Ovary (tissue), 9 donors: Measurements from ENCODE around the gene AP3S2. TPM values are rescaled to one million over a fixed set of nuclear protein-coding genes. Genes with fewer than 3 reads are reported as not detected.

Experiments
- DNase-seq, 5 donors: peaks; one replicate each; pipeline ENCODE4 v3.0.0-alpha.2; 2019 to 2020
- H3K27ac ChIP-seq, 2 donors: fragments of 200-600 bp; one replicate each; pipeline versions ENCODE4 v1.5.1 to v1.8.0; 2019 to 2022
- H3K27me3 ChIP-seq: fragments of 200-600 bp; one replicate; pipeline ENCODE4 v1.8.0; 2022
- H3K36me3 ChIP-seq: fragments of 200-600 bp; sonication (generic); one replicate; pipeline ENCODE4 v1.5.1; 2019
- H3K4me1 ChIP-seq: one replicate; pipeline ENCODE4 v1.8.1; 2013; ENCODE audit warnings: mild to moderate bottlenecking, moderate library complexity; ENCODE audit not compliant: insufficient read depth
- H3K4me3 ChIP-seq: fragments of 200-600 bp; sonication (generic); one replicate; pipeline ENCODE4 v1.5.1; 2017
- H3K9me3 ChIP-seq, 2 donors: fragments of 200-600 bp in 1 of 2; sonication (generic) in 1 of 2; one replicate each; pipeline versions ENCODE4 v1.5.1 to v1.8.1; 2013 to 2019; ENCODE audit warnings: mild to moderate bottlenecking in 1 of 2, moderate library complexity in 1 of 2
- EP300 ChIP-seq: sonication (generic); formaldehyde crosslinking; IDR thresholded peaks from one replicate; pipeline ENCODE4 v1.6.1; 2017; ENCODE audit warnings: antibody characterized with exemption
- POLR2A ChIP-seq: fragments of 450-650 bp; IDR thresholded peaks from one replicate; pipeline ENCODE4 v1.6.1; 2017; ENCODE audit warnings: antibody characterized with exemption, mild to moderate bottlenecking, moderate library complexity
- WGBS, 3 donors: extraction: QIAGEN DNeasy Blood & Tissue Kit in 1 of 3; methylation state at CpG; one replicate each; pipeline versions ENCODE4 v1.1.5 to v1.1.7; 2013 to 2017; 5-methylcytosine and 5-hydroxymethylcytosine counted together
- intact Hi-C, 4 donors: fragments of 100-400 bp; cut with DNase I; formaldehyde crosslinking; loops; one replicate each; pipeline versions ENCODE4 v1.11.0 to v1.15.1; 2022 to 2023
- polyA plus RNA-seq, 2 donors: library from polyadenylated mRNA; stranded (reverse); fragments of 200-250 nt in 1 of 2; fragments of 350-450 nt in 1 of 2; fragmentation: Illumina TruSeq in 1 of 2; extraction: RNeasy Lipid Tissue Mini Kit (QIAGEN cat#74804) in 1 of 2; gene quantifications; one replicate each; pipeline ENCODE4 v1.2.3, GENCODE V29; 2013 to 2014
- total RNA-seq, 7 donors: library from RNA; depleted of rRNA in 2 of 7; stranded (reverse); fragments of >200 nt in 2 of 7; fragmentation: NEBNext Ultra II Directional in 3 of 7; extraction: Animal tissue kit (Norgen Biotek cat#: 25700) in 3 of 7; gene quantifications; one replicate each; pipeline versions ENCODE4 v1.1.0 to v1.2.4, GENCODE V29; 2016 to 2023
- TF ChIP-seq, protein P1 (sequence below), 3 donors: fragments of 450-650 bp in 2 of 3; fragments of 200-600 bp in 1 of 3; IDR thresholded peaks; one replicate each; pipeline versions ENCODE4 v1.5.1 to v1.8.0; 2016 to 2022; ENCODE audit warnings: antibody characterized with exemption in 3 of 3, mild to moderate bottlenecking in 1 of 3
- donor health status: DM: no; HTN: no; CAD: no; lungs with moderate emphysema.
- donor health status: DM: no; HTN: no; CAD: no.
- donor health status: Bipolar disorder and iron deficiency.
- donor health status: DM: yes; HTN: yes; CAD: no.
- donor health status: DM: no; HTN: no; CAD: no.
- donor health status: DM: yes; HTN: yes; CAD: no.

AP3S2 gene
- total and polyA plus RNA-seq, 9 donors, result 15.3 to 57.1 (median 30.7) TPM

DNA sequence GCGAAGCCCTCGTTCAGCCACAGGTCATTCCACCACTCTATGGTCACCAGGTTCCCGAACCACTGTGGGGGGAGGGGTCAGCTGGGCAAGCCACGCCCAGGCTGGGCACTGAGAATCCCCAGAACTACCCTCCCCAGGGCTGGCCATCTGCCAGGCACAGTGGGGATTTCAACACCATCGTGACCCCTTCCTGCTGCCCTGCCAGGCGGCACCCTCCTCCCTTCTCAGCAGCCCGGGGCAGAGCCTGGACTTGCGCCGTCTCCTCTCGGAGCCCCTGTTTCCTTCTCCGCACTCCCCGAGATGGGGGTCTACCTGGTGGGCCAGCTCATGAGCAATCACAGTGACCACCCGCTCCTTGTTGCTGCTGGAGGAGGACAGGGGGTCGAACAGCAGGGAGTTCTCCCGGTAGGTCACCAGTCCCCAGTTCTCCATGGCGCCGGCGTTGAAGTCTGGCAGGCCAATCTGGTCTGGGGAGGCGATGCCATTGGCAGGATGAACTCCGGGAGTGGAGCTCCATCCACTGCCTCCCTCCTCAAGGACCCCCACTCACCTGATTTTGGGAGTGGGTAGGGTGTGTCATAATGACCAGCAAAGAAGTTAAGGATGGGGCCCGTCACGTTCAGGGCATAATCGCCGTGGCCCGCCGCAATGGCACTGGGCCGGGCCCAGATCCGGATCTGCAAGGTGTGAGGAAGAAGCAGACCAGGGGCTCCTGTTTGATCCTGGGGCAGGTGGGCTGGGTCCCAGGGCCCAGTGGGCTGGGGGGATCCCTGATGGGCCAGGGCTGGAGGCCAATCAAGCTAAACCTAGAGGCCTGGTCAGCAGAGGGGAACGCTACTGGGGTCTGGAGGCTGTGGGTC is 89.6 kb downstream of the AP3S2 start:
- WGBS, 3 donors, result 88 to 96% (median 91%) methylated on average over 26 to 29 of the region's 29 CpGs
- Histone ChIP-seq H3K27ac (no peak overlapping the region), H3K4me3 (no peak overlapping the region), H3K36me3 (no peaks in the 10 kb centered on the region), H3K27me3 (no peaks in the 10 kb centered on the region), H3K9me3 (no peaks in the 10 kb centered on the region), H3K4me1 (no peaks in the 10 kb centered on the region)
- no peak for TF ChIP-seq POLR2A
- TF ChIP-seq EP300, result no peak
- TF ChIP-seq, protein P1, sequence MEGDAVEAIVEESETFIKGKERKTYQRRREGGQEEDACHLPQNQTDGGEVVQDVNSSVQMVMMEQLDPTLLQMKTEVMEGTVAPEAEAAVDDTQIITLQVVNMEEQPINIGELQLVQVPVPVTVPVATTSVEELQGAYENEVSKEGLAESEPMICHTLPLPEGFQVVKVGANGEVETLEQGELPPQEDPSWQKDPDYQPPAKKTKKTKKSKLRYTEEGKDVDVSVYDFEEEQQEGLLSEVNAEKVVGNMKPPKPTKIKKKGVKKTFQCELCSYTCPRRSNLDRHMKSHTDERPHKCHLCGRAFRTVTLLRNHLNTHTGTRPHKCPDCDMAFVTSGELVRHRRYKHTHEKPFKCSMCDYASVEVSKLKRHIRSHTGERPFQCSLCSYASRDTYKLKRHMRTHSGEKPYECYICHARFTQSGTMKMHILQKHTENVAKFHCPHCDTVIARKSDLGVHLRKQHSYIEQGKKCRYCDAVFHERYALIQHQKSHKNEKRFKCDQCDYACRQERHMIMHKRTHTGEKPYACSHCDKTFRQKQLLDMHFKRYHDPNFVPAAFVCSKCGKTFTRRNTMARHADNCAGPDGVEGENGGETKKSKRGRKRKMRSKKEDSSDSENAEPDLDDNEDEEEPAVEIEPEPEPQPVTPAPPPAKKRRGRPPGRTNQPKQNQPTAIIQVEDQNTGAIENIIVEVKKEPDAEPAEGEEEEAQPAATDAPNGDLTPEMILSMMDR (IDR thresholded peaks at IDR 0.05), result no peak
- intact Hi-C loops, result no loop called here
- no peak for DNase-seq

GRCh38 chr15:89802986-89803824 is 90.6 kb downstream of the AP3S2 start:
- intact Hi-C loops, result no loop called here
- 86 to 88% (median 88%) methylated on average over 22 to 24 of the region's 24 CpGs for WGBS, 3 donors
- Histone ChIP-seq H3K4me3 (no peak overlapping the region), H3K4me1 (no peaks in the 10 kb centered on the region), H3K9me3 (no peaks in the 10 kb centered on the region), H3K27me3 (no peaks in the 10 kb centered on the region), H3K27ac (no peak overlapping the region), H3K36me3 (no peaks in the 10 kb centered on the region)
- DNase-seq, result no peak
- TF ChIP-seq POLR2A (no peak), EP300 (no peak)
- TF ChIP-seq, protein P1 (IDR thresholded peaks at IDR 0.05), result no peak

DNA sequence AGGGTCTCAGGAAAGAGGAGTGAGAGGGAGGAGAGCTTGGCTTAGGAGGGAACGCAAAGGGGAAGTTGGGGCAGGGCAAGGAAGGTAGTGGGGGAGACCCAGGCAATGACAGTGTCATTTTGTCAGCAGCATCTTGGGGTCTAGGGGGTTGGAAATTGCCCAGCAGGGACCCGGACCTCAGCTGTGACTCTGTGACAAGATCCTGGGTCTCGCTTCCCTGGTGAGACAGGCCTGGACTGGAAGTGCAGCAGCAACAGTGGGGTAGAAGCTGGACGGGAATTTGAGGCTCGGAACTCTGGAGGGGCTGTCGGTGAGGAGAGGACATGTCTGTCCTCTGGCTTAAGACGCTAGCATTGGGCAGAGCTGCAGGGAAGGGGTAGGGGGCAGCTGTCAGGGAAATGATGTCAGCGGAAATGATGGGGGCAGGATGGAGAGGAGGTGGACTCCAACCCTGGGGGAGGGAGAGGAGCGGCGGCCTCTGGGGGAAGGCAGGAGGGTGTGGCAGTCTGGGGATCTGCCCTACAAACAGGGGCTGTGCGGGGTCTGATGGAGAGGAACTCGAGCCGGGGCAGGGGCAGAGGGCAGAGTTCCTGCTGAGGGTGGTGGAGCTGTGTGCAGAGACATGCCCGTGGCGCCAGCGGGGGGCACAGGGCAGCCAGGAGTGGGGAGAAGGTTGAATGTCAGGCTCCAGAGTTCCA is 91.4 kb downstream of the AP3S2 start:
- H3K4me3 ChIP-seq, result no peak overlapping the region
- intact Hi-C loops, result no loop called here
- H3K9me3 ChIP-seq, result no peaks in the 10 kb centered on the region
- H3K36me3 ChIP-seq, result no peaks in the 10 kb centered on the region
- H3K27me3 ChIP-seq, result no peaks in the 10 kb centered on the region
- TF ChIP-seq POLR2A (no peak), EP300 (no peak)
- TF ChIP-seq, protein P1 (IDR thresholded peaks at IDR 0.05), result no peak
- DNase-seq, result no peak
- H3K27ac ChIP-seq, result no peak overlapping the region
- 58 to 67% (median 65%) methylated on average over 16 of the region's 16 CpGs for WGBS, 3 donors
- H3K4me1 ChIP-seq, result no peaks in the 10 kb centered on the region

DNA sequence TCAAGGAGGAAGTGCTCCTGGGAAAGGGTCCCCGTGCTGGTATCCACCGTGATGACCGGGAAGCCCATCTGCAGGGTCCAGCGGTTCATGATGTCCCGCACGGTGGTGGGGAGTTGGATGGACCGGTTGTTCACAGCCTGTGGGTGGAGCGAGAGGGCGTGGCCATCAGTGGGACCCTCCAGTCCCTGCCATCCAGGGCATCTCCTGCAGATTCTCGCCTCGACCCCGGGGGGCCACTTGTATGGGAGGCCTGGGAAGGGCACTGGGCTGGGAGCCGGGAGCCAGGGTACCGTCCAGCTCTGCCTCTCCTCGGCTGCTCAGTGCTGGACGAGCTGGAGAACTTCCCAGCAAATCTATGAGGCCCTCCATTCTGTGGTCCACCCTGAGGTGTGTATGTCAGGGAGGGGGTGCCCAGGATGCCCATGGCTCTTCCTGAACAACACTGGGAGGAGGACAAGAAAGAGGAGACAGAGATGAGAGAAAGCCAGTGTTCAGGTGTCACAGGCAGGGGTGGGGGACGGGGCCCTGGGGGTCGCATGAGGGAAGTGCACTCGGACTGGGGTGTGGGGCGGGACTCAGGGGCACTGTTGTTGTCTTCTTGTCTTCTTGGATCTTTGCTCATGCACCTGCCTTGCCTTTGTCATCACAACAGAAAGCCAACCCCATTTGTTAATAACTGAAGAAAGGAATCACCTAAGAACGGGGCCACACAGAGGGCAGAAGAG is 92.2 kb downstream of the AP3S2 start:
- H3K9me3 ChIP-seq, result no peaks in the 10 kb centered on the region
- TF ChIP-seq POLR2A (no peak), EP300 (no peak)
- TF ChIP-seq, protein P1 (IDR thresholded peaks at IDR 0.05), result no peak
- H3K27me3 ChIP-seq, result no peaks in the 10 kb centered on the region
- no peaks in the 10 kb centered on the region for H3K4me1 ChIP-seq
- H3K27ac ChIP-seq, result no peak overlapping the region
- no peaks in the 10 kb centered on the region for H3K36me3 ChIP-seq
- DNase-seq, result no peak
- no peak overlapping the region for H3K4me3 ChIP-seq
- intact Hi-C loops, result no loop called here
- WGBS, 3 donors, result 80 to 87% (median 82%) methylated on average over 21 of the region's 21 CpGs
